Body of pancreas (tissue), 4 donors: ENCODE results near the gene ANKRD40CL. TPM values are rescaled to one million over a fixed set of nuclear protein-coding genes. Genes with fewer than 3 reads are reported as not detected.

Experiments used
- ATAC-seq: fragments of 150-250 bp; one replicate; pipeline ENCODE4 v1.9.1; 2016
- DNase-seq, 4 donors: peaks; one replicate each; pipeline ENCODE4 v3.0.0-alpha.2; 2019
- H3K27ac ChIP-seq, 4 donors: fragments of 200-600 bp; sonication (generic); 1 replicate in 3 of 4; 2 replicates in 1 of 4; pipeline versions ENCODE4 v1.5.1 to v1.6.1; 2016 to 2019; ENCODE audit warnings: mild to moderate bottlenecking in 1 of 4, mixed read lengths in 1 of 4, moderate library complexity in 1 of 4
- H3K27me3 ChIP-seq, 2 donors: fragments of 200-600 bp; sonication (generic); one replicate each; pipeline ENCODE4 v1.6.0; 2016; ENCODE audit warnings: mild to moderate bottlenecking in 1 of 2
- H3K36me3 ChIP-seq, 2 donors: fragments of 200-600 bp; sonication (generic); replicated peaks in 1 of 2; 2 replicates each; pipeline ENCODE4 v1.5.1; 2016; ENCODE audit warnings: low read depth in 2 of 2; ENCODE audit not compliant: insufficient read depth in 1 of 2
- H3K4me1 ChIP-seq: fragments of 200-600 bp; sonication (generic); one replicate; pipeline ENCODE4 v1.6.0; 2016
- H3K4me3 ChIP-seq, 2 donors: fragments of 200-600 bp; sonication (generic); 1 replicate in 1 of 2; 2 replicates in 1 of 2; pipeline ENCODE4 v1.5.1; 2016 to 2019
- H3K9me3 ChIP-seq, 3 donors: fragments of 200-600 bp; sonication (generic); 1 replicate in 2 of 3; 2 replicates in 1 of 3; pipeline ENCODE4 v1.5.1; 2016
- POLR2A ChIP-seq, 3 donors: fragments of 450-650 bp; IDR thresholded peaks; one replicate each; pipeline ENCODE4 v1.6.1; 2016; ENCODE audit warnings: antibody characterized with exemption in 3 of 3, mild to moderate bottlenecking in 2 of 3
- WGBS, 2 donors: methylation state at CpG; one replicate each; pipeline ENCODE4 v1.1.5; 2017; 5-methylcytosine and 5-hydroxymethylcytosine counted together
- intact Hi-C: fragments of 100-400 bp; cut with DNase I; formaldehyde crosslinking; loops from one replicate; pipeline ENCODE4 v1.15.1; 2023
- total RNA-seq, 2 donors: library from RNA; depleted of rRNA; stranded (reverse); fragments of >200 nt; gene quantifications; one replicate each; pipeline ENCODE4 v1.1.0, GENCODE V29; 2016
- TF ChIP-seq, protein P1 (sequence below), 7 experiments: fragments of 450-650 bp in 4 of 7; fragments of 200-600 bp in 3 of 7; sonication (generic) in 3 of 7; IDR thresholded peaks; one replicate each; pipeline ENCODE4 v1.5.1; 2016 to 2019; ENCODE audit warnings: antibody characterized with exemption in 7 of 7

The ANKRD40CL gene, protein sequence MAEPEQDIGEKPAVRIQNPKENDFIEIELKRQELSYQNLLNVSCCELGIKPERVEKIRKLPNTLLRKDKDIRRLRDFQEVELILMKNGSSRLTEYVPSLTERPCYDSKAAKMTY
- total RNA-seq: 1 to 10 TPM in 1 of 2 donors, not detected in 1; 1.6 TPM

DNA sequence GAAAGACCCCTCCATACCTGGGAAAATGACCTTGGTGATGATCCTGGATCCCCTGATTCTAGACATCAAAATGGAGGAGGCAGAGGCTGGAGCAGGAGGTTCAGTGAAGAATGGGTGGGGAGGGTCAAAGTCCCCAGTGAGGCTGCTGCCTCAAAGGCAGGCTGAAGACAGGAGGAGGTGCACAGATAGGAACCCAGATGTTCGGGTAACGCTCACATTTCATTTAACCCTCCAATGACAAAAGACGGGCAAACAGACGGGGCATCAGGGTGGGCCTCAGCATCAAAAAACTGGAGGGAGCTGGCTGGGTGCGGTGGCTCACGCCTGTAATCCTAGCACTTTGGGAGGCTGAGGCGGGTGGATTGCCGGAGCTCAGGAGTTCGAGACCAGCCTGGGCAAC, at the start of gene ANKRD40CL:
TSS of gene ANKRD40CL (minus strand) at position 73 of the 400 bp plus-strand sequence. CDS start 605 bp downstream, outside the sequence.
- 78 to 86% methylated on average over 8 to 9 of the region's 9 CpGs for WGBS, 2 donors
- DNase-seq: no peak
- no peaks in the 10 kb centered on the region for H3K27me3 ChIP-seq
- H3K9me3 ChIP-seq: no peaks in the 10 kb centered on the region
- H3K4me3 ChIP-seq: no peak within 1 kb of the TSS
- TF ChIP-seq POLR2A (IDR thresholded peaks at IDR 0.05): no peak
- TF ChIP-seq, protein P1, sequence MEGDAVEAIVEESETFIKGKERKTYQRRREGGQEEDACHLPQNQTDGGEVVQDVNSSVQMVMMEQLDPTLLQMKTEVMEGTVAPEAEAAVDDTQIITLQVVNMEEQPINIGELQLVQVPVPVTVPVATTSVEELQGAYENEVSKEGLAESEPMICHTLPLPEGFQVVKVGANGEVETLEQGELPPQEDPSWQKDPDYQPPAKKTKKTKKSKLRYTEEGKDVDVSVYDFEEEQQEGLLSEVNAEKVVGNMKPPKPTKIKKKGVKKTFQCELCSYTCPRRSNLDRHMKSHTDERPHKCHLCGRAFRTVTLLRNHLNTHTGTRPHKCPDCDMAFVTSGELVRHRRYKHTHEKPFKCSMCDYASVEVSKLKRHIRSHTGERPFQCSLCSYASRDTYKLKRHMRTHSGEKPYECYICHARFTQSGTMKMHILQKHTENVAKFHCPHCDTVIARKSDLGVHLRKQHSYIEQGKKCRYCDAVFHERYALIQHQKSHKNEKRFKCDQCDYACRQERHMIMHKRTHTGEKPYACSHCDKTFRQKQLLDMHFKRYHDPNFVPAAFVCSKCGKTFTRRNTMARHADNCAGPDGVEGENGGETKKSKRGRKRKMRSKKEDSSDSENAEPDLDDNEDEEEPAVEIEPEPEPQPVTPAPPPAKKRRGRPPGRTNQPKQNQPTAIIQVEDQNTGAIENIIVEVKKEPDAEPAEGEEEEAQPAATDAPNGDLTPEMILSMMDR (IDR thresholded peaks at IDR 0.05): no peak
- no peak for ATAC-seq
- intact Hi-C loops: no loop called here
- H3K36me3 ChIP-seq: no peaks in the 10 kb centered on the region
- H3K27ac ChIP-seq: peak within 1 kb of the TSS; percentile 39 to 82 (median 50)
- H3K4me1 ChIP-seq: peaks cover 45% of the 10 kb centered on the region

DNA sequence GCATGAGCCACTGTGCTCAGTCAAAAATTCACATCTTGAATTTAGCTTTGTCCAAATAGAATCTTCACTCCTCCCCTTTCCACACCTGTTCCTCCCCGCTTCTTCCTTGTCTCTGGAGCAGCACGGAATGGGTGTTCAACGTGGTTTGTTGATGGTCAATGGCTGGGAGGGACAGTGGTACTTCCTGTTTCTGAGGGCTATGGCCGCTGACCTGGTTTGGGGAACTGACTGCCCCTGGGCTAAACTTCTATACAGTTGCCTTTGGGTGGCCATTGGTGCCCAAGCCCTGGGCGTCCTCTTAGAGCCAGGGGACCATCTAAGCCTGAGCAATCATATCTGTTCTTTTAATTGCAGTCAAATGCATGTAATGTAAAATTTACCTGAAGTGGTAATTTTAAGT, 49.0 kb upstream of the ANKRD40CL start:
- Histone ChIP-seq H3K4me1 (peaks cover 11% of the 10 kb centered on the region), H3K27ac (no peak overlapping the region), H3K36me3 (no peaks in the 10 kb centered on the region), H3K27me3 (no peaks in the 10 kb centered on the region), H3K9me3 (no peaks in the 10 kb centered on the region), H3K4me3 (no peak overlapping the region)
- 86 to 92% methylated on average over 5 of the region's 5 CpGs for WGBS, 2 donors
- intact Hi-C loops: no loop called here
- DNase-seq (no peak), ATAC-seq (no peak)
- TF ChIP-seq, protein P1 (IDR thresholded peaks at IDR 0.05): no peak
- TF ChIP-seq POLR2A (IDR thresholded peaks at IDR 0.05): no peak

DNA sequence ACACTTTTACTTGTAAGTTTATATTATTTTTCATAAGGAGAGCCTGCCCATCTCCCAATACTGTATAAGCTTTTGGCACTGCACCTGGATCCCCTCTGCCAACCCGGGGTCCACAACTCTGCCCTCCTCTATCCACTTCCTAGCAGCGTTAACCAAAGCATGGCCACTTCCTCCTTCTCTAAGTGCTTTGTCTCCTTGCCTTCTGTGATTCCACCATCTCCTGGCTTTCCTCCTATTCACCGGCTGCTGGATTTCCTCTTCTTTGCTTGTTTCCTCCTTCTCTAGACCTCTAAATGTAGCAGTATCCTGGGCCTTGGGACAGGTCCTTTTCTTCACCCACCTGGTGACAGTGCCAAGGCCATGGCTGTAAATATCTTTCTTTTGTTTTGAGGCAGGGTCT, 48.1 kb upstream of the ANKRD40CL start:
- Histone ChIP-seq H3K36me3 (no peaks in the 10 kb centered on the region), H3K9me3 (no peaks in the 10 kb centered on the region), H3K27ac (no peak overlapping the region), H3K4me1 (peaks cover 11% of the 10 kb centered on the region), H3K27me3 (no peaks in the 10 kb centered on the region), H3K4me3 (no peak overlapping the region)
- intact Hi-C loops: no loop called here
- no peak for DNase-seq
- TF ChIP-seq POLR2A (IDR thresholded peaks at IDR 0.05): no peak
- TF ChIP-seq, protein P1 (IDR thresholded peaks at IDR 0.05): no peak
- WGBS, 2 donors: 65 to 82% methylated on average over 3 of the region's 3 CpGs
- ATAC-seq: no peak

DNA sequence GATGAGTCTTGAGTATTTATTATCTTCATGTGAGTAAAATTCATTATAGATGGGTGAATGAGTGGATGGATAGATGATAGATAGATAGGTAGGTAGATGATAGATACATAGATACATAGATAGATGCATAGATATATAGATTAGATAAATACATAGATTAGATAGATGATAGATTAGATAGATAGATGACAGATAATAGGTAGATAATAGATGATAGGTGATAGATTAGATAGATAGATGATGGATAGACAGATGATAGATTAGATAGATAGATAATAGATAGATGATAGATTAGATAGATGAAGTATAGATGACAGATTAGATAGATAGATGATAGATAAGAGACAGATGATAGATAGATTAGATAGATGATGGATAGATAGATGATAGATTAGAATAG, 46.3 kb upstream of the ANKRD40CL start:
- no peaks in the 10 kb centered on the region for H3K9me3 ChIP-seq
- no peak overlapping the region for H3K27ac ChIP-seq
- intact Hi-C loops: no loop called here
- no peaks in the 10 kb centered on the region for H3K36me3 ChIP-seq
- no peak for DNase-seq
- peaks cover 15% of the 10 kb centered on the region for H3K4me1 ChIP-seq
- TF ChIP-seq, protein P1 (IDR thresholded peaks at IDR 0.05): no peak
- TF ChIP-seq POLR2A (IDR thresholded peaks at IDR 0.05): no peak
- H3K27me3 ChIP-seq: no peaks in the 10 kb centered on the region
- no peak for ATAC-seq
- no peak overlapping the region for H3K4me3 ChIP-seq

DNA sequence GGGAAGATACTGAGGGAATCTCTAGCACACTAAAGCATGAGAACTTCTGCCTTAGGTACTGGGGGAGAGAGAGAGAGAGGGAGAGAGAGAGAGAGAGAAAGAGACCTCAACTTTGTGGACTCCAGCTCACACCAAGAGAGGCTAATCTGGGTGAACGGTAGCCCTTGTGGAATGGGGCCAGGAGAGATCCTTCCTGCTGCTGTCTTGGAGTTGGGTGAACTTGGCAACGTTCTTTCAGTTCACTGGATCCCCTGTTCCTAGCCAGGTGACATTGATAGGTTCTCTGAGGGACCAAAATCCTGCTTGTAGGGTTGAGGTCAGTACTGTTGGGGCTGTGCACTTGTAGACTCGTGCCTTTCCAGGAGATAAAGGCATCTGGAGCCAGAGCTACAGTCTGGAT, 41.6 kb upstream of the ANKRD40CL start:
- H3K4me1 ChIP-seq: peaks cover 26% of the 10 kb centered on the region
- TF ChIP-seq POLR2A (IDR thresholded peaks at IDR 0.05): no peak
- TF ChIP-seq, protein P1 (IDR thresholded peaks at IDR 0.05): no peak
- H3K4me3 ChIP-seq: no peak overlapping the region
- no peak for ATAC-seq
- no peak for DNase-seq
- intact Hi-C loops: no loop called here
- H3K27me3 ChIP-seq: no peaks in the 10 kb centered on the region
- no peak overlapping the region for H3K27ac ChIP-seq
- H3K36me3 ChIP-seq: no peaks in the 10 kb centered on the region
- 36 to 42% methylated on average over 3 of the region's 3 CpGs for WGBS, 2 donors
- no peaks in the 10 kb centered on the region for H3K9me3 ChIP-seq
